Pancreas (tissue), 10 donors: ENCODE data around the gene MAD1L1. TPM values are rescaled to one million over a fixed set of nuclear protein-coding genes. Genes with fewer than 3 reads are reported as not detected.
A peak's percentile ranks its signal among the peaks of the same experiment; 100 is the strongest.

ENCODE experiments used
- ATAC-seq, 4 donors: fragments of 200-7000 bp; cut with Tn5 transposase; one replicate each; pipeline versions ENCODE4 v1.8.0 to v1.9.1; 2020; ENCODE audit warnings: mild to moderate bottlenecking in 4 of 4, moderate library complexity in 4 of 4
- DNase-seq, 6 donors: peaks; one replicate each; pipeline ENCODE4 v3.0.0-alpha.2; 2020
- FAIRE-seq: peaks from 2 replicates; lab custom pipeline; 2012; peaks lifted over from hg19 to GRCh38; lab: Jason Lieb, UNC
- H3K27ac ChIP-seq, 4 donors: fragments of 200-600 bp; sonication (generic); 1 replicate in 3 of 4; 2 replicates in 1 of 4; pipeline versions ENCODE4 v1.5.0 to v1.8.0; 2020
- H3K27me3 ChIP-seq, 4 donors: fragments of 200-600 bp; one replicate each; pipeline ENCODE4 v1.8.0; 2021
- H3K36me3 ChIP-seq, 3 donors: fragments of 200-600 bp; sonication (generic) in 1 of 3; one replicate each; pipeline versions ENCODE4 v1.5.0 to v1.8.0; 2020 to 2021
- H3K4me1 ChIP-seq, 3 donors: fragments of 200-600 bp; one replicate each; pipeline ENCODE4 v1.8.0; 2021
- H3K4me3 ChIP-seq, 4 donors: fragments of 200-600 bp; sonication (generic) in 2 of 4; one replicate each; pipeline versions ENCODE4 v1.5.0 to v1.8.0; 2020 to 2021
- H3K9me3 ChIP-seq, 4 donors: fragments of 200-600 bp; one replicate each; pipeline ENCODE4 v1.8.0; 2021
- WGBS, 2 donors: extraction: QIAGEN DNeasy Blood & Tissue Kit; methylation state at CpG; one replicate each; pipeline ENCODE4 v1.1.7; 2013; 5-methylcytosine and 5-hydroxymethylcytosine counted together
- intact Hi-C, 3 donors: fragments of 100-400 bp; cut with DNase I; formaldehyde crosslinking; loops; one replicate each; pipeline versions ENCODE4 v1.11.1 to v1.14.2; 2022
- polyA plus RNA-seq, 2 donors: library from polyadenylated mRNA; stranded (reverse); fragments of 200-250 nt; gene quantifications; one replicate each; pipeline ENCODE4 v1.2.3, GENCODE V29; 2013
- total RNA-seq, 6 donors: library from RNA; stranded (reverse); fragmentation: NEBNext Ultra II Directional in 4 of 6; extraction: Animal tissue kit (Norgen Biotek cat#: 25700) in 4 of 6; gene quantifications; one replicate each; pipeline versions ENCODE4 v1.2.1 to v1.2.4, GENCODE V29; 2021 to 2023
- TF ChIP-seq, protein P1 (sequence below), 4 donors: fragments of 200-600 bp; sonication (generic) in 3 of 4; IDR thresholded peaks; one replicate each; pipeline versions ENCODE4 v1.5.0 to v1.8.0; 2021; ENCODE audit warnings: antibody characterized with exemption in 4 of 4
- donor health status: healthy with polysubstance abuse.
- donor health status: DM: no; HTN: no; CAD: no; lungs with moderate emphysema.
- donor health status: DM: no; HTN: no; CAD: no.
- donor health status: control.
- donor health status: control.
- donor health status: Bipolar disorder and iron deficiency.
- donor health status: DM: yes; HTN: yes; CAD: no.
- donor health status: DM: no; HTN: no; CAD: no.
- donor health status: DM: no; HTN: no; CAD: no.
- donor health status: DM: yes; HTN: yes; CAD: no.

Gene MAD1L1
- total and polyA plus RNA-seq, 8 donors: 9.8 to 28.2 (median 11.9) TPM

DNA sequence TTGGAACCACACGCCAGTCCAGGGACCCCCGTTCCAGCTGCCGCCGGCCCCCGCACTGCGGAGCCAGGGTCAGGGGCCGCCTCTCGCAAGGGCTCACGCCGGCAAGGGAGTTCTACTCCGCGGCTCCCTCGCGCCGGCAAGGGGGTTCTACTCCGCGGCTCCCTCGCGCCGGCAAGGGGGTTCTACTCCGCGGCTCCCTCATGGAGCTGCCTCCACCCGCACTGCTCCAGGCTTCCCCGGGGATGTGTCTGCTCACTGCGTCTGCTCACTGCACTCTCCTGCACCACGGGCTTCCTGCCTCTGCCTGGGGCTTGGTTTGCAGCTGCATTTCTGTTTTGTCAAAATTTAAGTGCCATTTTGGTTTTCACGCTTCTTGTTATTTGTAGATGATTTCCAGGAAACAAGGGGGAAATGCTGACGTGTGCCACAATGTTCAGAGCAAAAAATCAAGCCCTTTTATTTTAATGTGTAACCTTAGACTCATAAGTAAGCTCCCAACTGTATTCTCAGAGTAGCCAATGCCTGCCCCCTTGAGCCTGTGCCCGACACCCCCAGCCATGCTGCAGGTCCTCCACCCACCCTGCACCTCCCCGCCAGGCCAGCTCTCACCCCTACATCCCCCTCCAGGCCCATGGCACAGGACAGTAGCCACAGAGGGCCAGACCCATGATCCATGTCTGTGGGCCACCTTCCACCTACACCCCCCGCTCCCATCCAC is 246.2 kb downstream of the MAD1L1 start:
- FAIRE-seq (no peak), ATAC-seq (no peak), DNase-seq (no peak)
- intact Hi-C loops: no loop called here
- no peaks in the 10 kb centered on the region for H3K9me3 ChIP-seq
- H3K27ac ChIP-seq: no peak overlapping the region
- TF ChIP-seq, protein P1, sequence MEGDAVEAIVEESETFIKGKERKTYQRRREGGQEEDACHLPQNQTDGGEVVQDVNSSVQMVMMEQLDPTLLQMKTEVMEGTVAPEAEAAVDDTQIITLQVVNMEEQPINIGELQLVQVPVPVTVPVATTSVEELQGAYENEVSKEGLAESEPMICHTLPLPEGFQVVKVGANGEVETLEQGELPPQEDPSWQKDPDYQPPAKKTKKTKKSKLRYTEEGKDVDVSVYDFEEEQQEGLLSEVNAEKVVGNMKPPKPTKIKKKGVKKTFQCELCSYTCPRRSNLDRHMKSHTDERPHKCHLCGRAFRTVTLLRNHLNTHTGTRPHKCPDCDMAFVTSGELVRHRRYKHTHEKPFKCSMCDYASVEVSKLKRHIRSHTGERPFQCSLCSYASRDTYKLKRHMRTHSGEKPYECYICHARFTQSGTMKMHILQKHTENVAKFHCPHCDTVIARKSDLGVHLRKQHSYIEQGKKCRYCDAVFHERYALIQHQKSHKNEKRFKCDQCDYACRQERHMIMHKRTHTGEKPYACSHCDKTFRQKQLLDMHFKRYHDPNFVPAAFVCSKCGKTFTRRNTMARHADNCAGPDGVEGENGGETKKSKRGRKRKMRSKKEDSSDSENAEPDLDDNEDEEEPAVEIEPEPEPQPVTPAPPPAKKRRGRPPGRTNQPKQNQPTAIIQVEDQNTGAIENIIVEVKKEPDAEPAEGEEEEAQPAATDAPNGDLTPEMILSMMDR (IDR thresholded peaks at IDR 0.05): no peak
- no peaks in the 10 kb centered on the region for H3K4me1 ChIP-seq
- WGBS, 2 donors: 96 to 98% methylated on average over 31 of the region's 31 CpGs
- no peaks in the 10 kb centered on the region for H3K27me3 ChIP-seq
- no peaks in the 10 kb centered on the region for H3K36me3 ChIP-seq
- no peak overlapping the region for H3K4me3 ChIP-seq

DNA sequence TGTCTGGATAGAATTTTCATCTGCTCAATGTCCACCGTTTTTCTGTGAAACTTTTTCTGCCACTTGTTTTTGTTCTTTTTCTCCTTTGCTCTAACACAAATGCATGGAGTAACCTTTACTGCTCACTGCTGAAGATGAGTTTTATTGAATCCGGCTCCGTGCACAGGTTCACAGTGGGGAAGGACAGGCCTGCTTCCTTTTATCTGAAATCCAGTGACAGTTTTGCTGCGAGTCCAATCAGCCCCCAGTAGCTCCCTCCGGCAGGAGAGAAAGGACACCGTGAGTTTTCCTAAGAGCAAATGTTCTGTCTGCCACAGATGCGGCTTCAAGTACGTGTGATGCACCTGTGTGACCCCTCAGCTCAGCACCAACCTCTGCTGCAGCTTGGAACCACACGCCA is 246.8 kb downstream of the MAD1L1 start:
- Histone ChIP-seq H3K27me3 (no peaks in the 10 kb centered on the region), H3K4me3 (no peak overlapping the region), H3K9me3 (no peaks in the 10 kb centered on the region), H3K4me1 (no peaks in the 10 kb centered on the region), H3K27ac (no peak overlapping the region), H3K36me3 (no peaks in the 10 kb centered on the region)
- ATAC-seq: no peak
- WGBS, 2 donors: 93 to 95% methylated on average over 9 of the region's 9 CpGs
- no peak for FAIRE-seq
- no peak for DNase-seq
- intact Hi-C loops: no loop called here
- TF ChIP-seq, protein P1 (IDR thresholded peaks at IDR 0.05): no peak

DNA sequence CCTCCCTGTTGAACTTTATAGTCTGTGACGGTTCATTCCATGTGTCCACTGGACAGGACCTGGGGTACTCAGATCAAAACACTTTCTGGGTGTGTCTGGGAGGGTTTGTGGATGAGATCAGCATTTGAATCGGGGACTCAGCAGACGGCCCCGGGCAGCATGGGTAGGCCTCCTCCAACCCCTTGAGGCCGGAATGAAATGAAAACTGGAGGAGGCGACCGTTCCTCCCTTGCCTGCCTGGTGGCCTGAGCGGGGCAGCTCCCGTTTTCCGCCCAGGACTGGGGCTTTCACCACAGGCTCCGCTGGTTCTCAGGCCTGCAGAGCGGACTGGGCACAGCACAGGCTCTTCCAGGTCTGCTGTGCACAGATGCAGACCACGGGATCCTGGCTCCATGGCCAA is 247.7 kb downstream of the MAD1L1 start:
- no peak for ATAC-seq
- H3K27me3 ChIP-seq: no peaks in the 10 kb centered on the region
- H3K4me3 ChIP-seq: no peak overlapping the region
- no peaks in the 10 kb centered on the region for H3K4me1 ChIP-seq
- DNase-seq: peak in 1 of 6 donors; percentile 14
- FAIRE-seq: no peak
- H3K36me3 ChIP-seq: no peaks in the 10 kb centered on the region
- no peak overlapping the region for H3K27ac ChIP-seq
- intact Hi-C loops: no loop called here
- WGBS, 2 donors: 89 to 92% methylated on average over 13 of the region's 13 CpGs
- no peaks in the 10 kb centered on the region for H3K9me3 ChIP-seq
- TF ChIP-seq, protein P1 (IDR thresholded peaks at IDR 0.05): no peak

DNA sequence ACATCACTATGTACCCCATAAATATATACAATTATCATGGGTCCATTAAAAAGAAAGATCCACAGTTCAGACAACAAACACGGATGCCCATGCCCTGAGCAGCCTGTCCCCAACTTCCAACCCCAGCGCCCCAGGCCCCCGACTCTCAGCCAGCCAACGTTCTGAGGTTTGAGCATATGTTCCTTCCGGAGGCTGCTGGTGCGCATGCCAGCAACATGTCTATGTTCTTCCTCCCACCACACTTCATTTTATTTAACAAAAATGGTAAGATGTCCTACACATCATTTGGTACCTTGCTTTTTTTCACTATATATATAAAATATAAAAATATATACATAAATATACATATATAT is 250.9 kb downstream of the MAD1L1 start:
- FAIRE-seq: no peak
- TF ChIP-seq, protein P1 (IDR thresholded peaks at IDR 0.05): no peak
- 87 to 90% methylated on average over 6 of the region's 6 CpGs for WGBS, 2 donors
- Histone ChIP-seq H3K36me3 (no peaks in the 10 kb centered on the region), H3K9me3 (no peaks in the 10 kb centered on the region), H3K27me3 (no peaks in the 10 kb centered on the region), H3K4me3 (no peak overlapping the region), H3K27ac (no peak overlapping the region), H3K4me1 (no peaks in the 10 kb centered on the region)
- no peak for ATAC-seq
- intact Hi-C loops: no loop called here
- DNase-seq: no peak

DNA sequence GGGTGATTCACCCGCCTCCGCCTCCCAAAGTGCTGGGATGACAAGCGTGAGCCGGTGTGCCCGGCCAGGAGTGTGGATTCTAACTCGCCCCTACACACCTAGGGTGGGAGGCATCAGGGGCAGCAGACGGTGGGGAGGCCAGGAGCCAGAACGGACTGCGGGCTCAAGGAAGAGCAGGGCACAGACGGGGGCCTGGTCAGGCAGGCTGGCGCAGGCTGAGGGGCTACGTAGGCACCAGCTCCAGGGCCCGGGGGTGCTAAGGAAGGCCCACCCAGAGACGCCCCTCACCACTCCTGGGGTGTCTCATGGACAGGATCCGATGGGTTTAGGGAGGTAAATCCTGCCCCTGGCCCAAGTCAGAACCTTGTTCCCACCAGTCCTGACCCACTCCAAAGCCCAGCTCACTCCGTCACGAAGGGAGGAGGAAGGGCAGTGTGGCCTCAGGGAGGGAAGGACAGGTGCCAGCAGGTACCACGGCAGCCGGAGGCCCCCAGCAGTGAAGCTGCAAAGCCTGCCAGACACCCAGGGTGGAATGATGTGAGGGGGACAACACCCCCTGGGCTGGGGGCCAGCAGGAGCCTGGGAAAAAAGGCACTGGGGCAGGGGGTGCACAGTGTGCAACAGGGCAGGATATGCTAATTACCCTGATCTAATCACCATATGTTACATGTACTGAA is 251.4 kb downstream of the MAD1L1 start:
- no peak overlapping the region for H3K4me3 ChIP-seq
- DNase-seq: peak in 2 of 6 donors; percentile 42 to 50
- intact Hi-C loops: no loop called here
- 87 to 92% methylated on average over 18 to 19 of the region's 19 CpGs for WGBS, 2 donors
- TF ChIP-seq, protein P1 (IDR thresholded peaks at IDR 0.05): no peak
- FAIRE-seq: no peak
- H3K27ac ChIP-seq: no peak overlapping the region
- no peaks in the 10 kb centered on the region for H3K36me3 ChIP-seq
- H3K27me3 ChIP-seq: no peaks in the 10 kb centered on the region
- H3K4me1 ChIP-seq: no peaks in the 10 kb centered on the region
- no peaks in the 10 kb centered on the region for H3K9me3 ChIP-seq
- no peak for ATAC-seq
